AG04450 (cell line): ENCODE data around the gene CTPS2. TPM values are rescaled to one million over a fixed set of nuclear protein-coding genes. Genes with fewer than 3 reads are reported as not detected.

Experiments
- CTCF ChIA-PET: fragments of 300-600, 350-600 bp; formaldehyde crosslinking; extraction: SDS; loops from one replicate; lab custom pipeline; 2022; ENCODE audit warnings: antibody characterized with exemption, inconsistent platforms; lab: Charles Lee
- POLR2A ChIA-PET: fragments of 350-600 bp; formaldehyde crosslinking; extraction: SDS; loops from one replicate; lab custom pipeline; 2021; ENCODE audit warnings: antibody characterized with exemption, inconsistent platforms; lab: Yijun Ruan, JAX
- DNase-seq: peaks from one replicate; pipeline ENCODE4 v3.0.0-alpha.2; 2011; ENCODE audit warnings: low read depth, low spot score
- H3K27ac ChIP-seq: one replicate; pipeline ENCODE4 v1.5.1; 2012; ENCODE audit warnings: low read depth, low read length, control low read depth
- H3K27me3 ChIP-seq: one replicate; pipeline ENCODE4 v1.6.0; 2012; ENCODE audit warnings: low read length; ENCODE audit not compliant: control insufficient read depth, insufficient read depth
- H3K4me3 ChIP-seq: 2 replicates; pipeline ENCODE4 v1.5.1; 2011; ENCODE audit warnings: mild to moderate bottlenecking, low read depth, low read length, control low read depth
- H3K9me3 ChIP-seq: 2 replicates; pipeline ENCODE4 v1.5.1; 2012; ENCODE audit warnings: low read length; ENCODE audit not compliant: control insufficient read depth, insufficient read depth
- CTCF ChIP-seq: IDR thresholded peaks from 2 replicates; pipeline ENCODE4 v1.5.1; 2011; ENCODE audit warnings: low read depth, low read length, control low read depth, inconsistent platforms
- polyA plus RNA-seq: library from polyadenylated mRNA; depleted of rRNA; stranded (reverse); fragments of >200 nt; gene quantifications from 2 replicates; pipeline ENCODE4 v1.2.3, GENCODE V29; 2011

Gene CTPS2
- polyA plus RNA-seq, 1 experiment: 11.7 TPM

- ChIA-PET CTCF (interaction anchor here (1.6 kb wide), 1 partner anchor 223 kb away, joined by 3 read pairs; no protein-coding TSS in a partner anchor), POLR2A (no interaction called here)
- TF ChIP-seq CTCF: no peak
- H3K27ac ChIP-seq: peak overlapping the region; percentile 39
- H3K9me3 ChIP-seq: no peaks in the 10 kb centered on the region
- DNase-seq: no peak
- no peak overlapping the region for H3K4me3 ChIP-seq
- no peaks in the 10 kb centered on the region for H3K27me3 ChIP-seq
Measured at GRCh38 chrX:16659321-16659720, 53.1 kb downstream of the CTPS2 start.

GRCh38 chrX:16658284-16658683 lies 54.2 kb downstream of the CTPS2 start:
- Histone ChIP-seq H3K27me3 (no peaks in the 10 kb centered on the region), H3K9me3 (no peaks in the 10 kb centered on the region), H3K4me3 (no peak overlapping the region), H3K27ac (peak overlapping the region; percentile 23)
- ChIA-PET CTCF (interaction anchor here (1.6 kb wide), 1 partner anchor 222 kb away, joined by 3 read pairs; no protein-coding TSS in a partner anchor), POLR2A (no interaction called here)
- TF ChIP-seq CTCF: peak; percentile 21; the same call in 1 of the 2 replicates
- no peak for DNase-seq

GRCh38 chrX:16654093-16654492 lies 58.4 kb downstream of the CTPS2 start:
- Histone ChIP-seq H3K27ac (no peak overlapping the region), H3K9me3 (no peaks in the 10 kb centered on the region), H3K4me3 (no peak overlapping the region), H3K27me3 (no peaks in the 10 kb centered on the region)
- TF ChIP-seq CTCF: no peak
- no peak for DNase-seq
- CTCF ChIA-PET: no interaction called here
- POLR2A ChIA-PET: no interaction called here

- no peak overlapping the region for H3K27ac ChIP-seq
- CTCF ChIA-PET: no interaction called here
- H3K4me3 ChIP-seq: no peak overlapping the region
- POLR2A ChIA-PET: no interaction called here
- no peaks in the 10 kb centered on the region for H3K9me3 ChIP-seq
- H3K27me3 ChIP-seq: no peaks in the 10 kb centered on the region
- no peak for DNase-seq
- no peak for TF ChIP-seq CTCF
Measured at GRCh38 chrX:16653424-16653823, 59.0 kb downstream of the CTPS2 start.

- no peak for TF ChIP-seq CTCF
- Histone ChIP-seq H3K27ac (no peak overlapping the region), H3K9me3 (no peaks in the 10 kb centered on the region), H3K27me3 (no peaks in the 10 kb centered on the region), H3K4me3 (no peak overlapping the region)
- POLR2A ChIA-PET: no interaction called here
- DNase-seq: no peak
- CTCF ChIA-PET: no interaction called here
Measured at GRCh38 chrX:16651391-16652024, 61.0 kb downstream of the CTPS2 start.
